Panc1 (cell line): ENCODE data around the gene WDR88. TPM values are rescaled to one million over a fixed set of nuclear protein-coding genes. Genes with fewer than 3 reads are reported as not detected.
"Not testable (repeated sequence)": the region's sequence is repeated elsewhere in the genome, so short reads cannot be mapped to it uniquely, and the experiment has no call there.

Source experiments
- ATAC-seq: fragments of 200-7000 bp; cut with Tn5 transposase; 2 replicates; pipeline ENCODE4 v1.9.1; 2020; ENCODE audit warnings: mild to moderate bottlenecking, moderate library complexity
- BruUV-seq: library from RNA; stranded (reverse); fragments of 400-500 nt; replicated peaks from 2 replicates; lab custom pipeline; 2021; lab: Mats Ljungman, UMichigan
- CTCF ChIA-PET: fragments of 300-600 bp; sonication (Branson Sonifier 250); formaldehyde crosslinking; loops from one replicate; lab custom pipeline; 2022; ENCODE audit warnings: antibody characterized with exemption; lab: Charles Lee
- POLR2A ChIA-PET: fragments of 300-600 bp; sonication (Branson Sonifier 250); formaldehyde crosslinking; loops from one replicate; lab custom pipeline; 2022; ENCODE audit warnings: antibody characterized with exemption; lab: Charles Lee
- DNase-seq: peaks from one replicate; pipeline ENCODE4 v3.0.0-alpha.2; 2010; ENCODE audit warnings: low read depth, low spot score
- H3K27ac ChIP-seq: 2 replicates; pipeline ENCODE4 v1.5.1; 2011; ENCODE audit warnings: mild to moderate bottlenecking, low read length, inconsistent platforms
- H3K27me3 ChIP-seq: fragments of 200-500 bp; sonication (Bioruptor generic); 2 replicates; pipeline ENCODE4 v1.6.0; 2014; ENCODE audit warnings: low read length, inconsistent platforms; ENCODE audit not compliant: control insufficient read depth, insufficient read depth
- H3K36me3 ChIP-seq: fragments of 200-500 bp; sonication (Bioruptor generic); 2 replicates; pipeline ENCODE4 v1.5.1; 2014; ENCODE audit warnings: inconsistent platforms, mild to moderate bottlenecking, low read length, moderate library complexity; ENCODE audit not compliant: control insufficient read depth, insufficient read depth
- H3K4me1 ChIP-seq: 2 replicates; pipeline ENCODE4 v1.5.1; 2011; ENCODE audit warnings: inconsistent platforms, mild to moderate bottlenecking, low read length, moderate library complexity; ENCODE audit not compliant: control insufficient read depth, insufficient read depth
- H3K4me3 ChIP-seq, 2 experiments: 2 replicates each; pipeline ENCODE4 v1.5.1; 2011 to 2012; ENCODE audit warnings: low read depth in 2 of 2, low read length in 2 of 2, mild to moderate bottlenecking in 2 of 2, inconsistent platforms in 1 of 2, moderate library complexity in 1 of 2
- H3K9me3 ChIP-seq: fragments of 200-500 bp; sonication (Bioruptor generic); 2 replicates; pipeline ENCODE4 v1.5.1; 2014; ENCODE audit warnings: low read depth, mild to moderate bottlenecking, inconsistent platforms, low read length, moderate library complexity; ENCODE audit not compliant: control insufficient read depth, insufficient read depth
- CTCF ChIP-seq: fragments of 450-650 bp; IDR thresholded peaks from 2 replicates; pipeline ENCODE4 v1.5.1; 2017; ENCODE audit warnings: mild to moderate bottlenecking
- POLR2AphosphoS5 ChIP-seq: IDR thresholded peaks from 2 replicates; pipeline ENCODE4 v1.6.1; 2012; ENCODE audit warnings: mild to moderate bottlenecking, low read depth, low read length, moderate library complexity
- REST ChIP-seq, 2 experiments: IDR thresholded peaks; 2 replicates each; pipeline ENCODE4 v1.6.1; 2011 to 2012; ENCODE audit warnings: low read depth in 2 of 2, control low read depth in 1 of 2, low read length in 1 of 2, mild to moderate bottlenecking in 1 of 2, moderate library complexity in 1 of 2; ENCODE audit not compliant: insufficient read depth in 1 of 2
- SIN3A ChIP-seq: IDR thresholded peaks from 2 replicates; pipeline ENCODE4 v1.6.1; 2012; ENCODE audit warnings: low read depth, mild to moderate bottlenecking, low read length, moderate library complexity, borderline replicate concordance; ENCODE audit not compliant: insufficient read depth
- TCF7L2 ChIP-seq: IDR thresholded peaks from 2 replicates; pipeline ENCODE4 v1.6.1; 2011; ENCODE audit warnings: mild to moderate bottlenecking, low read depth, low read length, inconsistent platforms
- in situ Hi-C: cut with HindIII; loops from 2 replicates; pipeline ENCODE4 v1.10.0; 2016; ENCODE audit warnings: low sequenced_read_pairs, low pct_unique_long_range_greater_than_20kb
- intact Hi-C: fragments of 100-400 bp; cut with micrococcal nuclease; formaldehyde crosslinking; loops from one replicate; pipeline ENCODE4 v1.10.0; 2022; ENCODE audit not compliant: unreplicated experiment
- total RNA-seq: library from RNA; stranded (reverse); gene quantifications from one replicate; pipeline ENCODE4 v1.2.1, GENCODE V29; 2021; ENCODE audit not compliant: unreplicated experiment

WDR88 gene
- total RNA-seq, 1 experiment from 2014 or later = 0.31 TPM

GRCh38 chr19:33150852-33151518 is 19.1 kb downstream of the WDR88 start:
- ATAC-seq (peak; percentile 49), DNase-seq (no peak)
- ChIA-PET POLR2A (interaction anchor here (1.0 kb wide), 1 partner anchor 26 kb away, joined by 3 read pairs; no protein-coding TSS in a partner anchor), CTCF (interaction anchor here (1.1 kb wide), 1 partner anchor 12 kb away, joined by 8 read pairs; no protein-coding TSS in a partner anchor)
- in situ Hi-C loops (no loop called here), intact Hi-C loops (no loop called here)
- Histone ChIP-seq H3K27me3 (no peaks in the 10 kb centered on the region), H3K27ac (no peak overlapping the region), H3K4me3 (no peak overlapping the region), H3K9me3 (no peaks in the 10 kb centered on the region), H3K36me3 (no peaks in the 10 kb centered on the region), H3K4me1 (no peaks in the 10 kb centered on the region)
- TF ChIP-seq CTCF (no peak), TCF7L2 (no peak), SIN3A (no peak), POLR2AphosphoS5 (no peak), REST (IDR thresholded peaks at IDR 0.05; ENCODE audit: insufficient read depth in 1 of 2, low read depth in 2 of 2, low read length in 1 of 2) (no peak)
- no TSS peak for BruUV-seq

- intact Hi-C loops (no loop called here), in situ Hi-C loops (no loop called here)
- Histone ChIP-seq H3K27me3 (no peaks in the 10 kb centered on the region), H3K4me3 (no peak overlapping the region), H3K9me3 (no peaks in the 10 kb centered on the region), H3K4me1 (no peaks in the 10 kb centered on the region), H3K27ac (no peak overlapping the region), H3K36me3 (no peaks in the 10 kb centered on the region)
- CTCF ChIA-PET = interaction anchor here (0.6 kb wide), 1 partner anchor 471 kb away, joined by 5 read pairs; no protein-coding TSS in a partner anchor
- DNase-seq (no peak), ATAC-seq (no peak)
- TF ChIP-seq POLR2AphosphoS5 (no peak), REST (IDR thresholded peaks at IDR 0.05; ENCODE audit: insufficient read depth in 1 of 2, low read depth in 2 of 2, low read length in 1 of 2) (no peak), TCF7L2 (no peak), SIN3A (no peak), CTCF (no peak)
- no TSS peak for BruUV-seq
- POLR2A ChIA-PET = interaction anchor here (0.6 kb wide), 1 partner anchor 71 kb away, joined by 8 read pairs; no protein-coding TSS in a partner anchor
These were observed 20.3 kb downstream of the WDR88 start for GRCh38 chr19:33152176-33152575.

GRCh38 chr19:33152625-33153024 is 20.7 kb downstream of the WDR88 start:
- H3K9me3 ChIP-seq, H3K4me1 ChIP-seq, in situ Hi-C loops, H3K27me3 ChIP-seq, BruUV-seq, POLR2A ChIA-PET, H3K27ac ChIP-seq, intact Hi-C loops, H3K36me3 ChIP-seq, ATAC-seq, H3K4me3 ChIP-seq, DNase-seq: not testable (repeated sequence)
- CTCF ChIA-PET = interaction anchor here (0.6 kb wide), 1 partner anchor 221 kb away, joined by 3 read pairs; the partner anchor contains the start of gene CEBPG
